GM12878 (cell line): ENCODE data around the gene HYPK. TPM values are rescaled to one million over a fixed set of nuclear protein-coding genes. Genes with fewer than 3 reads are reported as not detected.

ENCODE experiments used
- ATAC-seq: fragments of 200-7000 bp; cut with Tn5 transposase; 3 replicates; pipeline ENCODE4 v1.9.1; 2020; ENCODE audit warnings: mild to moderate bottlenecking, moderate library complexity
- BruUV-seq: library from RNA; stranded (reverse); fragments of 400-500 nt; replicated peaks from 2 replicates; lab custom pipeline; 2021; lab: Mats Ljungman, UMichigan
- CTCF ChIA-PET: fragments of 300-600 bp; sonication (Branson Sonifier 250); formaldehyde crosslinking; extraction: SDS; loops from one replicate; lab custom pipeline; 2021; ENCODE audit warnings: inconsistent platforms; lab: Yijun Ruan, JAX
- POLR2A ChIA-PET: fragments of 350-600 bp; formaldehyde crosslinking; extraction: SDS; loops from one replicate; lab custom pipeline; 2021; ENCODE audit warnings: inconsistent platforms; lab: Charles Lee
- RAD21 ChIA-PET: fragments of 300-600 bp; sonication (Branson Sonifier 250); formaldehyde crosslinking; loops from one replicate; lab custom pipeline; 2023; ENCODE audit warnings: antibody characterized with exemption; ENCODE audit not compliant: unreplicated experiment; lab: Charles Lee
- SMC1A ChIA-PET: fragments of 300-600 bp; sonication (Branson Sonifier 250); formaldehyde crosslinking; loops from one replicate; lab custom pipeline; 2023; ENCODE audit not compliant: unreplicated experiment, uncharacterized antibody; lab: Charles Lee
- DNase-seq: peaks from one replicate; pipeline ENCODE4 v3.0.0-alpha.2; 2011; ENCODE audit warnings: low read depth, low spot score
- FAIRE-seq: peaks from 3 replicates; lab custom pipeline; 2011; peaks lifted over from hg19 to GRCh38; lab: Jason Lieb, UNC
- H2AFZ ChIP-seq: 2 replicates; pipeline ENCODE4 v1.6.0; 2011; ENCODE audit warnings: low read depth, low read length, control low read depth; ENCODE audit not compliant: control insufficient read depth
- H3K27ac ChIP-seq: 2 replicates; pipeline ENCODE4 v1.5.1; 2011; ENCODE audit warnings: control low read depth; ENCODE audit not compliant: control insufficient read depth, insufficient read depth
- H3K27me3 ChIP-seq, 2 experiments: replicated peaks in 1 of 2; 2 replicates each; pipeline versions ENCODE4 v1.6.0 to v1.6.1; 2011; ENCODE audit warnings: low read length in 1 of 2; ENCODE audit not compliant: control insufficient read depth in 2 of 2, insufficient read depth in 2 of 2
- H3K36me3 ChIP-seq, 2 experiments: 2 replicates each; pipeline ENCODE4 v1.5.1; 2011; ENCODE audit warnings: low read length in 1 of 2; ENCODE audit not compliant: control insufficient read depth in 2 of 2, insufficient read depth in 2 of 2
- H3K4me1 ChIP-seq: 2 replicates; pipeline ENCODE4 v1.6.1; 2011; ENCODE audit warnings: mild to moderate bottlenecking, low read length, moderate library complexity, mixed read lengths; ENCODE audit not compliant: control insufficient read depth, insufficient read depth
- H3K4me2 ChIP-seq: 2 replicates; pipeline ENCODE4 v1.6.0; 2011; ENCODE audit warnings: control low read depth; ENCODE audit not compliant: control insufficient read depth, insufficient read depth
- H3K4me3 ChIP-seq: fragments of 200-600 bp; sonication (generic); 2 replicates; pipeline ENCODE4 v1.5.1; 2016
- H3K79me2 ChIP-seq: 2 replicates; pipeline ENCODE4 v1.6.0; 2011; ENCODE audit warnings: low read length; ENCODE audit not compliant: control insufficient read depth, insufficient read depth
- H3K9ac ChIP-seq: 2 replicates; pipeline ENCODE4 v1.8.0; 2011; ENCODE audit warnings: low read length, control low read depth, mixed read lengths; ENCODE audit not compliant: control insufficient read depth, insufficient read depth
- H3K9me3 ChIP-seq: replicated peaks from 3 replicates; pipeline ENCODE4 v1.5.1; 2011; ENCODE audit warnings: mild to moderate bottlenecking, low read length; ENCODE audit not compliant: control insufficient read depth, insufficient read depth
- H4K20me1 ChIP-seq: 2 replicates; pipeline ENCODE4 v1.6.0; 2011; ENCODE audit not compliant: control insufficient read depth, insufficient read depth
- FOXM1 ChIP-seq: IDR thresholded peaks from 2 replicates; pipeline ENCODE4 v1.6.1; 2012; ENCODE audit warnings: low read depth, mild to moderate bottlenecking, inconsistent platforms, low read length, moderate library complexity
- JUNB ChIP-seq: IDR thresholded peaks from 2 replicates; pipeline ENCODE4 v1.6.1; 2016; ENCODE audit warnings: antibody characterized with exemption, mild to moderate bottlenecking
- POLR2AphosphoS2 ChIP-seq: IDR thresholded peaks from 2 replicates; pipeline ENCODE4 v1.6.1; 2011; ENCODE audit warnings: low read depth, mild to moderate bottlenecking, low read length, improper control_type of control experiment, moderate library complexity
- STAT1 ChIP-seq: fragments of 450-650 bp; conservative IDR thresholded peaks from 2 replicates; pipeline ENCODE4 v1.6.1; 2014; ENCODE audit warnings: antibody characterized with exemption, mild to moderate bottlenecking
- TCF7 ChIP-seq: IDR thresholded peaks from 2 replicates; pipeline ENCODE4 v1.6.1; 2014; ENCODE audit warnings: antibody characterized with exemption, borderline replicate concordance
- WGBS: methylation state at CpG from one replicate; pipeline ENCODE4 v1.1.6; 2016; ENCODE audit warnings: low lambda C conversion rate; ENCODE audit not compliant: insufficient replicate concordance, insufficient coverage; ENCODE audit errors: missing lambda C conversion rate; 5-methylcytosine and 5-hydroxymethylcytosine counted together
- in situ Hi-C: fragments of 300-500 bp; cut with MboI; formaldehyde crosslinking; loops from 9 replicates; pipeline ENCODE4 v1.14.3; 2018; ENCODE audit warnings: mixed read lengths
- intact Hi-C: fragments of 100-400 bp; cut with micrococcal nuclease; formaldehyde crosslinking; loops from one replicate; pipeline ENCODE4 v1.14.2; 2022; ENCODE audit not compliant: unreplicated experiment
- polyA plus RNA-seq, 11 experiments: library from polyadenylated mRNA; depleted of rRNA in 4 of 11; unstranded in 6 of 11; stranded (reverse) in 5 of 11; fragments of >200 nt; fragmentation: Nextera tagmentation in 4 of 11; fragmentation: Illumina TruSeq in 1 of 11; extraction: Ambion mirVana in 4 of 11; extraction: Trizol in 1 of 11; gene quantifications; 1 replicate in 1 of 11; 2 replicates in 10 of 11; pipeline versions ENCODE4 v1.2.1 to v1.2.3, GENCODE V29; 2011 to 2016; ENCODE audit warnings: inconsistent platforms in 2 of 11, missing spikeins in 2 of 11, low read depth in 1 of 11
- total RNA-seq, 4 experiments: library from RNA; depleted of rRNA in 3 of 4; stranded (reverse); fragments of >200 nt in 3 of 4; fragmentation: Illumina TruSeq in 1 of 4; extraction: Trizol in 1 of 4; gene quantifications; 2 replicates each; pipeline versions ENCODE4 v1.2.1 to v1.2.3, GENCODE V29; 2013 to 2021
- TF ChIP-seq, protein P1 (sequence below): IDR thresholded peaks from 2 replicates; pipeline ENCODE4 v1.6.1; 2012; ENCODE audit warnings: low read depth, low read length, improper control_type of control experiment
- TF ChIP-seq, protein P2 (sequence below), 3 experiments: IDR thresholded peaks in 2 of 3; conservative IDR thresholded peaks in 1 of 3; 2 replicates each; pipeline ENCODE4 v1.5.1; 2011; ENCODE audit warnings: low read depth in 3 of 3, low read length in 3 of 3, mild to moderate bottlenecking in 3 of 3, control low read depth in 2 of 3, moderate library complexity in 2 of 3, inconsistent platforms in 1 of 3, mixed read lengths in 1 of 3; ENCODE audit not compliant: control insufficient read depth in 2 of 3, insufficient read depth in 1 of 3; ENCODE audit errors: extremely low read depth in 1 of 3
- TF ChIP-seq, protein P3 (sequence below): fragments of 450-650 bp; IDR thresholded peaks from 2 replicates; pipeline ENCODE4 v1.6.1; 2016; ENCODE audit warnings: mild to moderate bottlenecking, moderate library complexity, borderline replicate concordance

The HYPK gene
- total and polyA plus RNA-seq, 10 of the 15 experiments (the other 5 are each of a cell fraction or from before 2014, with no cell fraction given) = 8.0 to 38.4 (median 17.5) TPM

DNA sequence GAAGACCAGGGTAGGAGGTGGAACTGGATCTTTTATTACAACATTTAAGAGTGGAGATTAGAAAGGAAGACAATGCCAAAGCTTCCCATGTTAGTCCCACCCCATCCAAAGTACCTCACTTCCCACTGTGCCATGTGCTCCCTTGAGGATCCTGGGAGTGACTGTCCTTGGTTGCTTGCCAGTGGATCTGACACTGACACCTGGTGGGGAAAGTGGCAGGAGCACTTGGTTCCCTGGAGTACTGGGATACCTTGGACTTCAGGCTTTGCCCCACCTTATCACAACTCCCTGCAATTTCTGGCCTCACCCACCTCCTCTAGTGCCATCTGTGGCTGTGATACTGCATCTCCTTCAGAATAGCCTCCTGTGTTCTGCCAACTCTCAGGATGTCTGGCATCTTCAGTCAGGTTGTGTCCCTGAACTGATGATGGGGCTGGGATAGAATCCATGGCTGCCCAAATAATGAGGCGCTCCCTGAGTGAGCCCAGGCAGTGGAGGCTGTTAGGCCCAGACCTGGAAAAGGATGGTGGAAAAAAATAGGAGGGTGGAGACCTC is 24.9 kb upstream of the HYPK start:
- peak overlapping the region; percentile 100; the same call in 1 of the 2 replicates for H3K4me2 ChIP-seq
- ChIA-PET CTCF (interaction anchor here (0.7 to 5.8 kb wide), 8 partner anchors 10 to 34 kb away, joined by 3 to 72 read pairs (median 6); partner anchors contain the start of gene SERF2), POLR2A (interaction anchor here (0.7 to 4.4 kb wide), 9 partner anchors 13 to 513 kb away, joined by 3 to 58 read pairs (median 10); partner anchors contain the start of genes GOLM2, HYPK, MFAP1 and SERF2), SMC1A (interaction anchor here (0.9 to 14.9 kb wide), 4 partner anchors 17 to 33 kb away, joined by 3 to 129 read pairs (median 20); partner anchors contain the start of gene SERF2), RAD21 (interaction anchor here (1.9 to 3.5 kb wide), 8 partner anchors 13 to 56 kb away, joined by 5 to 54 read pairs (median 12); partner anchors contain the start of genes HYPK, MFAP1, SERF2 and SERINC4)
- peaks cover 9 to 18% of the 10 kb centered on the region in 2 experiments for H3K36me3 ChIP-seq
- peaks cover 16% of the 10 kb centered on the region for H3K4me1 ChIP-seq
- H3K27me3 ChIP-seq = no peaks in the 10 kb centered on the region
- peak overlapping the region; percentile 78 for H3K4me3 ChIP-seq
- DNase-seq (no peak), ATAC-seq (no peak), FAIRE-seq (no peak)
- in situ Hi-C loops = loop anchor here (25.0 kb wide), 1 partner anchor 1513 kb away; the partner anchor contains the start of genes GANC and TMEM87A
- H3K79me2 ChIP-seq = no peaks in the 10 kb centered on the region
- TSS peak; percentile 49 for BruUV-seq
- WGBS = 6% methylated on average over 1 of the region's 1 CpG
- H4K20me1 ChIP-seq = no peaks in the 10 kb centered on the region
- H3K9me3 ChIP-seq = no peaks in the 10 kb centered on the region; the same call in 2 of the 3 replicates
- peak overlapping the region; percentile 57 for H3K27ac ChIP-seq
- H3K9ac ChIP-seq = peak overlapping the region; percentile 79; the same call in 1 of the 2 replicates
- intact Hi-C loops = loop anchor here (5.0 kb wide), 1 partner anchor 52 kb away; the partner anchor contains the start of gene WDR76
- no peak overlapping the region for H2AFZ ChIP-seq
- TF ChIP-seq, protein P1, sequence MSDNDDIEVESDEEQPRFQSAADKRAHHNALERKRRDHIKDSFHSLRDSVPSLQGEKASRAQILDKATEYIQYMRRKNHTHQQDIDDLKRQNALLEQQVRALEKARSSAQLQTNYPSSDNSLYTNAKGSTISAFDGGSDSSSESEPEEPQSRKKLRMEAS = 0 out of 2 replicates have a peak, but pooled peaks have one; percentile 0
- TF ChIP-seq FOXM1 (no peak), JUNB (no peak), POLR2AphosphoS2 (0 out of 2 replicates have a peak, but pooled peaks have one; percentile 18), STAT1 (no peak), TCF7 (no peak)
- TF ChIP-seq, protein P2, sequence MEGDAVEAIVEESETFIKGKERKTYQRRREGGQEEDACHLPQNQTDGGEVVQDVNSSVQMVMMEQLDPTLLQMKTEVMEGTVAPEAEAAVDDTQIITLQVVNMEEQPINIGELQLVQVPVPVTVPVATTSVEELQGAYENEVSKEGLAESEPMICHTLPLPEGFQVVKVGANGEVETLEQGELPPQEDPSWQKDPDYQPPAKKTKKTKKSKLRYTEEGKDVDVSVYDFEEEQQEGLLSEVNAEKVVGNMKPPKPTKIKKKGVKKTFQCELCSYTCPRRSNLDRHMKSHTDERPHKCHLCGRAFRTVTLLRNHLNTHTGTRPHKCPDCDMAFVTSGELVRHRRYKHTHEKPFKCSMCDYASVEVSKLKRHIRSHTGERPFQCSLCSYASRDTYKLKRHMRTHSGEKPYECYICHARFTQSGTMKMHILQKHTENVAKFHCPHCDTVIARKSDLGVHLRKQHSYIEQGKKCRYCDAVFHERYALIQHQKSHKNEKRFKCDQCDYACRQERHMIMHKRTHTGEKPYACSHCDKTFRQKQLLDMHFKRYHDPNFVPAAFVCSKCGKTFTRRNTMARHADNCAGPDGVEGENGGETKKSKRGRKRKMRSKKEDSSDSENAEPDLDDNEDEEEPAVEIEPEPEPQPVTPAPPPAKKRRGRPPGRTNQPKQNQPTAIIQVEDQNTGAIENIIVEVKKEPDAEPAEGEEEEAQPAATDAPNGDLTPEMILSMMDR (IDR thresholded peaks at IDR 0.05 in 2 of 3, conservative IDR thresholded peaks at IDR 0.05 in 1 of 3; ENCODE audit: control insufficient read depth in 2 of 3, extremely low read depth in 1 of 3, insufficient read depth in 1 of 3, low read depth in 3 of 3, low read length in 3 of 3) = peak in 2 of 3 experiments; percentile 20 to 30; a peak in 2 of 6 replicates
- TF ChIP-seq, protein P3, sequence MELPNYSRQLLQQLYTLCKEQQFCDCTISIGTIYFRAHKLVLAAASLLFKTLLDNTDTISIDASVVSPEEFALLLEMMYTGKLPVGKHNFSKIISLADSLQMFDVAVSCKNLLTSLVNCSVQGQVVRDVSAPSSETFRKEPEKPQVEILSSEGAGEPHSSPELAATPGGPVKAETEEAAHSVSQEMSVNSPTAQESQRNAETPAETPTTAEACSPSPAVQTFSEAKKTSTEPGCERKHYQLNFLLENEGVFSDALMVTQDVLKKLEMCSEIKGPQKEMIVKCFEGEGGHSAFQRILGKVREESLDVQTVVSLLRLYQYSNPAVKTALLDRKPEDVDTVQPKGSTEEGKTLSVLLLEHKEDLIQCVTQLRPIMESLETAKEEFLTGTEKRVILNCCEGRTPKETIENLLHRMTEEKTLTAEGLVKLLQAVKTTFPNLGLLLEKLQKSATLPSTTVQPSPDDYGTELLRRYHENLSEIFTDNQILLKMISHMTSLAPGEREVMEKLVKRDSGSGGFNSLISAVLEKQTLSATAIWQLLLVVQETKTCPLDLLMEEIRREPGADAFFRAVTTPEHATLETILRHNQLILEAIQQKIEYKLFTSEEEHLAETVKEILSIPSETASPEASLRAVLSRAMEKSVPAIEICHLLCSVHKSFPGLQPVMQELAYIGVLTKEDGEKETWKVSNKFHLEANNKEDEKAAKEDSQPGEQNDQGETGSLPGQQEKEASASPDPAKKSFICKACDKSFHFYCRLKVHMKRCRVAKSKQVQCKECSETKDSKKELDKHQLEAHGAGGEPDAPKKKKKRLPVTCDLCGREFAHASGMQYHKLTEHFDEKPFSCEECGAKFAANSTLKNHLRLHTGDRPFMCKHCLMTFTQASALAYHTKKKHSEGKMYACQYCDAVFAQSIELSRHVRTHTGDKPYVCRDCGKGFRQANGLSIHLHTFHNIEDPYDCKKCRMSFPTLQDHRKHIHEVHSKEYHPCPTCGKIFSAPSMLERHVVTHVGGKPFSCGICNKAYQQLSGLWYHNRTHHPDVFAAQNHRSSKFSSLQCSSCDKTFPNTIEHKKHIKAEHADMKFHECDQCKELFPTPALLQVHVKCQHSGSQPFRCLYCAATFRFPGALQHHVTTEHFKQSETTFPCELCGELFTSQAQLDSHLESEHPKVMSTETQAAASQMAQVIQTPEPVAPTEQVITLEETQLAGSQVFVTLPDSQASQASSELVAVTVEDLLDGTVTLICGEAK = no peak
- TF ChIP-seq, all 136 proteins: peak for 3
